Stimulated activated CD4-positive, alpha-beta T cell treated with anti-CD3 and anti-CD28 coated beads, Interleukin-15, amount 100 ng/mL, for 24 hours (primary cell): ENCODE results near the gene UST.
"Not testable (repeated sequence)": the region's sequence is repeated elsewhere in the genome, so short reads cannot be mapped to it uniquely, and the experiment has no call there.

Experiments
- DNase-seq: peaks from one replicate; pipeline ENCODE4 v3.0.0-alpha.2; 2020

The UST gene

GRCh38 chr6:148983101-148983761 is 236.4 kb downstream of the UST start:
- DNase-seq, result no peak

DNA sequence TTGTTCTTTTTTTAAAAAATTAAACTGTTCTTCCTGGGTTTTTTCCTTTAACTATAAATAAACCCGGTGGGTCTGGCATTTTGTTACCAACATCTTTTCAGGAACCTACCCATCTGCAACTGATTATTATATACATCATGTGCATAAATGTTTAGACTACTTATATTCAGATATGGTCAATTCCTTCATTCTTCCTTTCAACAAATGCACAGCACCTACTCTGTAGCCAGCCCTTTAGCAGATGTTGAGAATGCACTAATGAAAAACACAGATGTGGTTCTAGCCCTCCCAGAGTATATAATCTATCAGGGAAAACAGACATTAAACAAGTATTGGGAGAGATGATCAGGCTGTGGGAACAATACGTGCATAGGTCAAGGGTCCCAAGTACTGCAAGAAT is 237.1 kb downstream of the UST start:
- no peak for DNase-seq

DNA sequence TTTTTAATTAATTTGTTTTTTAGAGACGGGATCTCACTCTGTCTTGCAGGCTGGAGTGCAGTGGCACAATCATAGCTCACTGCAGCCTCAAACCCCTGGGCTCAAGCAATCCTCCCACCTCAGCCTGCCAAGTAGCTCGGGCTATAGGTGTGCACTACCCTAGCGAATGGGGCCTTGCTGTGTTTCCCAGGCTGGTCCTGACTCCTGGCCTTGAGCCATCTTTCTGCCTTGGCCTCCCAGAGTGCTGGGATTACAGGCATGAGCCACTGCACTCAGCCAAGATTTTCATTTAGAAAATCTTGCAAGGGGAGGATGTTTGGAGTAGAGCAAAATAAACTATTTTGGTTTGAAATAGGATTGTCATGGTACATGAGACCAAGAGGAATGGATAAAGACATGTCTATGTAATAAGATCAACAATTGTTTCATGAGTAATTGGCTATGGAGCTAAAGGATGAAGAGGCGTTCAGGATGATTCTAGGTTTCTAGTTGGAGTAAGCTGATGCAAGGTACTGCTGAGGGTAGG is 237.8 kb downstream of the UST start:
- DNase-seq, result no peak

GRCh38 chr6:148985499-148985898 is 238.7 kb downstream of the UST start:
- DNase-seq, result no peak

DNA sequence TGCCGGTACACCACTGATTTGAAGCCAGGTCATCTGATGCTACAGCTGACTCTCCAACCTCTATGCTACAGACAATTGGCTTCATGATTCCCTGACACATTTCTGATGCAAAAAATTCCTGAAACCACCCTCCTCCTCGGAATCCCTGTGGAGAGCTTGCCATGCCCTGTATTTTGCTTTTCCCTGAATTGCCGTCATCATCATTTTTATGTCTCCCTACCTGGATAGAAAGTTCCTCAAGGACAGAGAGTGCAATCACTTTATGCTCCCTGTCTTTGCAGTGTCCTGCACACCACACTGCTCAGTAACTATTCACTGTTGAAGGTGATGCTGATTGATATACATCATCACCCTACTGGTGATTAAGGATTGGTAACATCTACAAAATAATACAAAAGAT is 239.8 kb downstream of the UST start:
- DNase-seq, result no peak

DNA sequence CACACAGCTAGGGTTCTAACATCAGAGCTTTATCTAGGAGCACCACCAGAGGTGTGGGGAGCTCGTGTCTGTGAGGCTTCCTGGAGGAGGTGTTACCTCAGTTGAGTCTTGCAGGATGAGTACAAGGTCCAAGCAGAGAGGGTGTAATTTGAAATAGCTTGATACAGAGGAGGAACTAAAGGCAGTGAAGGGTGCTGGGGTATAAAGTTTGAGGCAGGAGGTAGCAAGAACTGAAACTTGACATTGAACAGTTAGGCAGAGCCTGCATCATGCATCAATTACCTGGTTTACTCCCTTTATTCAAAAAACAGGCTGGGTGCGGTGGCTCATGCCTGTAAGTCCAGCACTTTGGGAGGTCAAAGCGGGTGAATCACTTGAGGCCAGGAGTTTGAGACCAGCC is 241.2 kb downstream of the UST start:
- no peak for DNase-seq

GRCh38 chr6:148989585-148989984 is 242.8 kb downstream of the UST start:
- no peak for DNase-seq

- DNase-seq, result no peak
These were observed 243.6 kb downstream of the UST start for GRCh38 chr6:148990403-148990802.

GRCh38 chr6:148996815-148997214 is 250.0 kb downstream of the UST start:
- no peak for DNase-seq

GRCh38 chr6:148997865-148998264 is 251.0 kb downstream of the UST start:
- no peak for DNase-seq

GRCh38 chr6:148998704-148999103 is 251.9 kb downstream of the UST start:
- DNase-seq, result no peak

DNA sequence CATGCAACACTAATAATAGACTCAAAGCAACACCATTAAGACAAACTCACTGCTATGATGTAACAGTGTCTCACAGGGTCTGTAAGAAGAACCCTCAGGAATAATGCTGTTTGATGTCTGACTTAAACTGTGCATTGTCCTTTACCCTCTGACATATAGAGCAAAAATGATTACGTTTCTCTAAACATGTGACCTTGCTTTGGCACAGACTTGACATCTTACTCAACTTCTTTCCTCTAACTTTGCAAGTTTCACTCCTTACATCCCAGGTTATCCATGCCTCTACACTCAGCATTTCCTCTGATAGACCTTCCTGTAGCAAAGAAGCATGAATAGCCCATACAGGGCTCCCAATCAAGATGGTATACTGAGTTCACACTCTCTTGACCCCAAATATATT is 252.7 kb downstream of the UST start:
- no peak for DNase-seq

GRCh38 chr6:148999929-149000468 is 253.2 kb downstream of the UST start:
- no peak for DNase-seq

- no peak for DNase-seq
These were observed 254.6 kb downstream of the UST start for GRCh38 chr6:149001422-149001821.

- DNase-seq, result no peak
These were observed 256.7 kb downstream of the UST start for GRCh38 chr6:149003560-149003959.

DNA sequence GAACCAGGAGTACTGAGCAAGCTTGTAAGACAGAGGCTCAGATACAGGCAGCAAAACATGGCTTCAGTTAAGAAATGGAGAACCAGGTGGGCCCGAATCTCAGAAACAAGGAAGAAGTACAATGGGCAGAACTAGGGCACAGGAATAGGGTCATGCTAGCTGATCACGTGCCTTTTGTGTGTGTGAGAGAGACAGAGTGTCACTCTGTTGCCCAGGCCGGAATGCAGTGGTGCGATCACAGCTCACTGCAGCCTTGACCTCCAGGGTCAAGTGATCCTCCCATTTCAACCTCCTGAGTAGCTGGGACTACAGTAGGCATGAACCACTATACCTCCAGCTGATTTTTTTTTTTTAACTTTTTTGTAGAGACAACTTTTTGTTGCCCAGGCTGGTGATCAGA is 257.8 kb downstream of the UST start:
- no peak for DNase-seq

GRCh38 chr6:149006236-149006635 is 259.4 kb downstream of the UST start:
- not testable (repeated sequence) for DNase-seq

DNA sequence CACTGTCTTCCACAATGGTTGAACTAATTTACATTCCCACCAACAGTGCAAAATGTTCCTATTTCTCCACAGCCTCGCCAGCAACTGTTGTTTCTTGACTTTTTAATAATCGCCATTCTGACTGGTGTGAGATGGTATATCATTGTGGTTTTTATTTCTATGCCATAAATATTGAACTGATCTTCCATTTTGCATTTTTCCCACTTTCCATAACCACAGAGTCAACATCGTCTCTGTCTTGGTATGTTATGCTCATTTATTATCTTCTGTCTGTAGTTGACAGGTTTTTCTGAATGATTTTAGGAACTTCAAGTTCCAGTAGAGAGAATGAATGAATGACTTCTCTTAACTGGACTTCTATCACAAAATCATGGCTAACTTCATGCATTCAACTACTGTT is 259.8 kb downstream of the UST start:
- no peak for DNase-seq

DNA sequence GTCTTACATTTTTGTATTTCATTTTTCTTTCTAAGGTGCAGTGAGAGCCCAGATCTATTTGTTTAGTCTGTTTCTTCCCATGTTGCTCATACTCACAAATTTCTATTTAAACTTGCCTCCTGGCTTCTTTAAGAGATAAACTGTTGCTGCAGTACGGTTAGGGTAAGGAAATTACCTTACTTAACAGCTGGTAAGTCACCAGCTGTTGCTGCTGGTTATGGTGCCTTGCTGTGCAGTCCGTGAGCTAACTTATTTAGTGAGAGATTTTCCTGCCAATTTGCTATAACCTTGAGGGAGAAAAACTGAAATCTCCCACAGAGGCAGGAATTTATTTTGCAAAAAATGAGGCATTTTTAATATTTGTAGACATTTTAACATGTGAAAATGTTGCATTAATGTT is 261.0 kb downstream of the UST start:
- no peak for DNase-seq

GRCh38 chr6:149008741-149009140 is 261.9 kb downstream of the UST start:
- no peak for DNase-seq

DNA sequence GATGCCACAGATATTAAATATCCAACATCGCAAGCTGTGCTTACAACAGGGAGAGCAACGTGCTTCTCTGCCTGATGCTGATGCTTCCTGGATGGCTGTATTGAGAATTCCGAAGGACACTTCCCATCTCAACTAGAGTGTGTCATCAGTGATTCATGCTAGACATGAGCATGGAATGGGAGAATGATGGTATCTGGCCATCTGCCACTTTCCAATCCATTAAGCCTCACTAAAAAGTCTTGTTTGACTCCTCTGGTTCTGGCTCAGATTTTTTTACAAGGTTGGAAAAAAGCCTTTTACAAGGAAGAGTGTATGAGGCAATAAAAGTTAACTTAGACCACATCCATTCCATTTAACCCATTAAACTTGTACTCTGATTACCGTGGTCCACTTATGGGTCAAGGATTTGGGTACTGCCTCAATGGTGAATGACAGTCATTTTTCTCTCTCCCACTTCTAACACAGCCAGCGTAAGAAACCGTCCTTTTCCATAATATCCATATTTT is 265.3 kb downstream of the UST start:
- DNase-seq, result no peak

DNA sequence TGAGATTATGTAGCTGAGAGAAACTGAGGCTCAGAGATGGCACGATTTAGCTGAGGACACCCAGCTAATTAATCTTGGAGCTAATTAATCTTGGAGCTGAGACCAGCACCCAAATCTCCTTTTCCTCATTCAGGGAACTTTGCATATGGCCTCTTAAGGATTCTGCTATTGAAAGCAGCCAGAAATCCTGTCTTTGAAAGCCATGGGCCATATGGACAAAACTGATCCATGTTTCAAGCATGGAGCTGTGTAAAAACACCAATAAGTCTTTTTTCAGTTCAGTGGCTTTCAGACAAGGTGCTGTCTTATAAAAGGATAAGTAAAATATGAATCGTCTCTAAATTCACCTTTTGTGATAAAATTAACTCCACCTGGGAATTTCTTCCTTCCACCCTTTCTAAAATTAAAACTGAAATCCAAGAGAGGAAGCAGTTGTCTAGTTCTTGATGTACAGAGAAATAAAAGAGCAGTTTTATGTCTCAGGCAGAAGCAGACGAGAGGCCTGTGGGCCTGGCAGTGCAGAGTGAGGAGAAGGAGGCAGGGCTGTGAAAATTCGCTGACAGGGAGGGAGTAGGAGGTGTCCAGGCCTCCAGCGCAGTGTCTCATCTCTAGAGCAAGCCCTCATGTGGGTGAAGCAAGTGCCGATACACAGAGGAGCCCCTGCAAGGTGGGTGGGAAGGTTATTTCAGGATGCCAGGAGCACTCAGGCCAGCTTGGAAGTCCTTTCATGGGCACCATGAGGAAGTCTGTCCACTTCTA is 266.9 kb downstream of the UST start:
- DNase-seq, result no peak

- DNase-seq, result no peak
These were observed 268.1 kb downstream of the UST start for GRCh38 chr6:149014631-149015534.
